K562 (cell line): Measurements from ENCODE around the gene ACER3. TPM values are rescaled to one million over a fixed set of nuclear protein-coding genes. Genes with fewer than 3 reads are reported as not detected.

Experiments used
- ATAC-seq: fragments of 200-7000 bp; cut with Tn5 transposase; 3 replicates; pipeline ENCODE4 v1.9.1; 2020; ENCODE audit warnings: moderate library complexity
- BruUV-seq: library from RNA; stranded (reverse); fragments of 400-500 nt; replicated peaks from 2 replicates; lab custom pipeline; 2021; lab: Mats Ljungman, UMichigan
- CTCF ChIA-PET: fragments of 300-600 bp; formaldehyde crosslinking; extraction: SDS; loops from one replicate; lab custom pipeline; 2021; ENCODE audit warnings: low intra/inter-chr PET ratio; lab: Yijun Ruan, JAX
- POLR2A ChIA-PET: fragments of 300-600, 350-650 bp; sonication (Branson Sonifier 250); formaldehyde crosslinking; extraction: SDS; loops from one replicate; lab custom pipeline; 2021; ENCODE audit warnings: antibody characterized with exemption, inconsistent platforms; lab: Yijun Ruan, JAX
- DNase-seq, 4 experiments: peaks; one replicate each; pipeline versions ENCODE4 v3.0.0 to v3.0.0-alpha.2; 2011 to 2018; ENCODE audit warnings: low spot score in 3 of 4, mixed read lengths in 3 of 4; ENCODE audit errors: extremely low read depth in 1 of 4
- FAIRE-seq: peaks from 2 replicates; lab custom pipeline; 2011; peaks lifted over from hg19 to GRCh38; lab: Jason Lieb, UNC
- H2AFZ ChIP-seq: 2 replicates; pipeline ENCODE4 v1.6.0; 2011; ENCODE audit warnings: low read depth, low read length, control low read depth, inconsistent platforms
- H3K27ac ChIP-seq: fragments of 200-600 bp; 3 replicates; pipeline ENCODE4 v1.8.0; 2011; ENCODE audit warnings: low read depth, mild to moderate bottlenecking, control low read depth, inconsistent platforms, low read length, moderate library complexity, mixed read lengths; ENCODE audit errors: extremely low read depth
- H3K27me3 ChIP-seq, 2 experiments: fragments of 300-600 bp in 1 of 2; 2 replicates in 1 of 2; 3 replicates in 1 of 2; pipeline versions ENCODE4 v1.6.0 to v1.8.0; 2011; ENCODE audit warnings: inconsistent platforms in 2 of 2, low read length in 2 of 2, mild to moderate bottlenecking in 1 of 2, mixed read lengths in 1 of 2, moderate library complexity in 1 of 2; ENCODE audit not compliant: control insufficient read depth in 2 of 2, insufficient read depth in 2 of 2
- H3K36me3 ChIP-seq: fragments of 300-600 bp; 3 replicates; pipeline ENCODE4 v1.8.0; 2011; ENCODE audit warnings: mild to moderate bottlenecking, low read length, inconsistent platforms; ENCODE audit not compliant: control insufficient read depth, insufficient read depth
- H3K4me1 ChIP-seq, 2 experiments: fragments of 200-600 bp in 1 of 2; replicated peaks in 1 of 2; 2 replicates in 1 of 2; 3 replicates in 1 of 2; pipeline versions ENCODE4 v1.5.1 to v1.8.0; 2011; ENCODE audit warnings: inconsistent platforms in 2 of 2, low read length in 2 of 2, mild to moderate bottlenecking in 1 of 2, mixed read lengths in 1 of 2, moderate library complexity in 1 of 2; ENCODE audit not compliant: control insufficient read depth in 2 of 2, insufficient read depth in 2 of 2
- H3K4me2 ChIP-seq: 2 replicates; pipeline ENCODE4 v1.6.1; 2011; ENCODE audit warnings: low read length, control low read depth, inconsistent platforms, mixed read lengths; ENCODE audit not compliant: insufficient read depth
- H3K4me3 ChIP-seq: fragments of 200-600 bp; sonication (generic), shearing (Covaris generic); 2 replicates; pipeline ENCODE4 v1.5.1; 2016; ENCODE audit warnings: control low read depth, inconsistent platforms
- H3K79me2 ChIP-seq: fragments of 200-600 bp; 3 replicates; pipeline ENCODE4 v1.8.0; 2011; ENCODE audit warnings: low read length, inconsistent platforms; ENCODE audit not compliant: control insufficient read depth, insufficient read depth
- H3K9ac ChIP-seq, 2 experiments: 2 replicates each; pipeline versions ENCODE4 v1.6.0 to v1.6.1; 2011; ENCODE audit warnings: low read depth in 2 of 2, low read length in 2 of 2, control low read depth in 1 of 2, inconsistent platforms in 1 of 2, mild to moderate bottlenecking in 1 of 2, mixed read lengths in 1 of 2; ENCODE audit not compliant: insufficient read depth in 1 of 2
- H3K9me1 ChIP-seq: one replicate; pipeline ENCODE4 v1.6.0; 2011; ENCODE audit warnings: inconsistent platforms, mild to moderate bottlenecking, low read length, moderate library complexity; ENCODE audit not compliant: control insufficient read depth, insufficient read depth
- H3K9me3 ChIP-seq: replicated peaks from 2 replicates; pipeline ENCODE4 v1.5.1; 2011; ENCODE audit warnings: low read depth, low read length, inconsistent platforms; ENCODE audit not compliant: control insufficient read depth, insufficient read depth
- H4K20me1 ChIP-seq: replicated peaks from 2 replicates; pipeline ENCODE4 v1.6.1; 2011; ENCODE audit warnings: low read length, inconsistent platforms, mixed read lengths; ENCODE audit not compliant: control insufficient read depth, insufficient read depth
- BCOR ChIP-seq: fragments of 450-650 bp; IDR thresholded peaks from 2 replicates; pipeline ENCODE4 v1.6.1; 2016
- CREM ChIP-seq: IDR thresholded peaks from 2 replicates; pipeline ENCODE4 v1.6.1; 2014; ENCODE audit warnings: antibody characterized with exemption, low read depth
- ESRRA ChIP-seq: fragments of 450-650 bp; IDR thresholded peaks from 2 replicates; pipeline ENCODE4 v1.6.1; 2014; ENCODE audit warnings: low read depth, mild to moderate bottlenecking, moderate library complexity, borderline replicate concordance
- ETV1 ChIP-seq: fragments of 450-650 bp; conservative IDR thresholded peaks from 2 replicates; pipeline ENCODE4 v1.6.1; 2016; ENCODE audit warnings: missing genetic modification characterization, control low read depth, low read depth, missing compliant biosample characterization
- FOSL1 ChIP-seq: fragments of 200-800 bp; sonication (Bioruptor generic); conservative IDR thresholded peaks from 2 replicates; pipeline ENCODE4 v1.6.1; 2016; ENCODE audit warnings: missing genetic modification characterization, missing compliant biosample characterization
- KDM1A ChIP-seq, 2 experiments: fragments of 450-650 bp; IDR thresholded peaks; 2 replicates each; pipeline ENCODE4 v1.6.1; 2016; ENCODE audit warnings: mild to moderate bottlenecking in 2 of 2
- MTA2 ChIP-seq: fragments of 450-650 bp; IDR thresholded peaks from 2 replicates; pipeline ENCODE4 v1.6.1; 2016; ENCODE audit warnings: low read depth
- RAD21 ChIP-seq, 2 experiments: fragments of 250-450 bp in 1 of 2; fragments of 450-650 bp in 1 of 2; sonication (Bioruptor Pico) in 1 of 2; formaldehyde crosslinking in 1 of 2; IDR thresholded peaks in 1 of 2; conservative IDR thresholded peaks in 1 of 2; 2 replicates each; pipeline versions ENCODE4 v1.4.0 to v1.8.0; 2020 to 2022; ENCODE audit warnings: mild to moderate bottlenecking in 2 of 2, moderate library complexity in 1 of 2
- RCOR1 ChIP-seq, 2 experiments: IDR thresholded peaks; 2 replicates each; pipeline ENCODE4 v1.6.1; 2012; ENCODE audit warnings: low read depth in 2 of 2, low read length in 2 of 2, borderline replicate concordance in 1 of 2, improper control_type of control experiment in 1 of 2
- SMARCA5 ChIP-seq: fragments of 450-650 bp; IDR thresholded peaks from 2 replicates; pipeline ENCODE4 v1.6.1; 2016
- SMARCE1 ChIP-seq: fragments of 450-650 bp; IDR thresholded peaks from 2 replicates; pipeline ENCODE4 v1.7.1; 2016; ENCODE audit warnings: mild to moderate bottlenecking
- TAL1 ChIP-seq: fragments of 450-650 bp; IDR thresholded peaks from 2 replicates; pipeline ENCODE4 v1.6.1; 2016; ENCODE audit warnings: mild to moderate bottlenecking
- YBX1 ChIP-seq: fragments of 450-650 bp; IDR thresholded peaks from 2 replicates; pipeline ENCODE4 v1.7.1; 2016; ENCODE audit warnings: mild to moderate bottlenecking
- ZNF431 ChIP-seq: sonication (generic); formaldehyde crosslinking; IDR thresholded peaks from 2 replicates; pipeline ENCODE4 v1.8.0; 2022; ENCODE audit warnings: mild to moderate bottlenecking, missing genetic modification reagents
- ZNF696 ChIP-seq: fragments of 250-450 bp; sonication (Bioruptor Pico); conservative IDR thresholded peaks from 2 replicates; pipeline ENCODE4 v1.4.0; 2020; ENCODE audit warnings: mild to moderate bottlenecking, moderate library complexity
- WGBS: fragments of 100-300 bp; shearing (Covaris generic); methylation state at CpG from one replicate; pipeline ENCODE4 v1.1.6; 2016; ENCODE audit warnings: low coverage, mixed read lengths; ENCODE audit not compliant: insufficient coverage; ENCODE audit errors: missing lambda C conversion rate; 5-methylcytosine and 5-hydroxymethylcytosine counted together
- in situ Hi-C: fragments of 300-500 bp; cut with MboI; formaldehyde crosslinking; loops from 4 replicates; pipeline ENCODE4 v1.15.0; 2018; ENCODE audit warnings: inconsistent platforms, mixed read lengths
- intact Hi-C: fragments of 100-400 bp; cut with micrococcal nuclease; formaldehyde crosslinking; loops from 2 replicates; pipeline ENCODE4 v1.14.2; 2022
- polyA plus RNA-seq, 8 experiments: library from polyadenylated mRNA; depleted of rRNA in 4 of 8; stranded (reverse) in 5 of 8; unstranded in 3 of 8; fragments of >200 nt; fragmentation: Nextera tagmentation in 2 of 8; fragmentation: Illumina TruSeq in 1 of 8; extraction: Ambion mirVana in 2 of 8; extraction: Trizol in 1 of 8; gene quantifications; 2 replicates each; pipeline versions ENCODE4 v1.2.1 to v1.2.3, GENCODE V29; 2011 to 2014; ENCODE audit warnings: inconsistent platforms in 1 of 8, missing spikeins in 1 of 8
- total RNA-seq, 7 experiments: library from RNA; depleted of rRNA in 6 of 7; stranded (reverse); fragments of >200 nt in 6 of 7; fragmentation: Illumina TruSeq in 2 of 7; extraction: Trizol in 2 of 7; gene quantifications; 2 replicates each; pipeline versions ENCODE4 v1.2.1 to v1.2.3, GENCODE V29; 2011 to 2021; ENCODE audit warnings: low replicate concordance in 1 of 7
- TF ChIP-seq, protein P1 (sequence below): fragments of 450-650 bp; IDR thresholded peaks from 2 replicates; pipeline ENCODE4 v1.6.1; 2017; ENCODE audit warnings: mild to moderate bottlenecking, moderate library complexity
- TF ChIP-seq, protein P2 (sequence below): sonication (generic); formaldehyde crosslinking; IDR thresholded peaks from 2 replicates; pipeline ENCODE4 v1.8.0; 2023; ENCODE audit warnings: mild to moderate bottlenecking, missing genetic modification reagents
- TF ChIP-seq, protein P3 (sequence below): fragments of 450-650 bp; conservative IDR thresholded peaks from 2 replicates; pipeline ENCODE4 v1.6.1; 2016; ENCODE audit warnings: missing genetic modification characterization, low read depth, mild to moderate bottlenecking, control low read depth, missing compliant biosample characterization

The ACER3 gene
- total and polyA plus RNA-seq, 9 of the 15 experiments (the other 6 are each of a cell fraction or from before 2014, with no cell fraction given) = 2.0 to 23.8 (median 9.5) TPM

DNA sequence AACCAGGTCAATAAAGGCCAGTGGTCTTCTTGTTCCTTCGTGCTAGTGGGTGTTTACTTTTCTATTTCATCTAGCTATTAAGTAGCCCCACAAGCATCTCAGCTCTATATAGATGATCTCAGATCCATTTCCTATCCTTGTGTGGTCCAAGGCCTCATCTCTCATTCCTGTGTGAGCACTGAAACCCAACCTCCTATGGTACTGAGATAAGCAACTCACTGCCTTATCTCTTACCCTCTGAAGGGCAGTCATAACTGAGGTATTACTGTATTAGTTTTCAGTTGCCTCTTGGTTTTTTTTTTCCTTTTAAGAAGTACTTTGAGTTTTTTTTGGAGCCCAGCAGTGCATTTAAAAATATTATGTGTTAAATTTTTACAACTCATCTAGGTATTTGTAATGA is 28.3 kb downstream of the ACER3 start:
- DNase-seq = peak; percentile 24 to 67 (median 36)
- H3K27me3 ChIP-seq = no peaks in the 10 kb centered on the region
- no TSS peak for BruUV-seq
- H4K20me1 ChIP-seq = no peaks in the 10 kb centered on the region
- intact Hi-C loops (no loop called here), in situ Hi-C loops (no loop called here)
- no peak overlapping the region; the same call in 2 of the 3 replicates for H3K27ac ChIP-seq
- H3K4me1 ChIP-seq = peaks cover 17 to 40% of the 10 kb centered on the region in 2 experiments
- peak; percentile 75 for ATAC-seq
- no peaks in the 10 kb centered on the region for H3K36me3 ChIP-seq
- no peak overlapping the region for H3K4me3 ChIP-seq
- H3K79me2 ChIP-seq = peaks cover 11% of the 10 kb centered on the region; the same call in 1 of the 3 replicates
- H3K9ac ChIP-seq = no peak overlapping the region
- WGBS = 0% methylated on average over 1 of the region's 1 CpG
- no peak overlapping the region for H3K4me2 ChIP-seq
- ChIA-PET POLR2A (interaction anchor here (0.6 to 0.9 kb wide), 3 partner anchors 8 to 64 kb away, joined by 3 read pairs; no protein-coding TSS in a partner anchor), CTCF (no interaction called here)
- H3K9me3 ChIP-seq = no peaks in the 10 kb centered on the region
- FAIRE-seq = peak; percentile 74
- H3K9me1 ChIP-seq = no peaks in the 10 kb centered on the region
- H2AFZ ChIP-seq = no peak overlapping the region
- peak in 1 of 2 experiments; percentile 74; a peak in 1 of 4 replicates for TF ChIP-seq RCOR1 (IDR thresholded peaks at IDR 0.05; ENCODE audit: borderline replicate concordance in 1 of 2, low read depth in 2 of 2, low read length in 2 of 2)
- no peak for TF ChIP-seq BCOR
- peak; percentile 19; the same call in 1 of the 2 replicates for TF ChIP-seq MTA2
- TF ChIP-seq, protein P1, sequence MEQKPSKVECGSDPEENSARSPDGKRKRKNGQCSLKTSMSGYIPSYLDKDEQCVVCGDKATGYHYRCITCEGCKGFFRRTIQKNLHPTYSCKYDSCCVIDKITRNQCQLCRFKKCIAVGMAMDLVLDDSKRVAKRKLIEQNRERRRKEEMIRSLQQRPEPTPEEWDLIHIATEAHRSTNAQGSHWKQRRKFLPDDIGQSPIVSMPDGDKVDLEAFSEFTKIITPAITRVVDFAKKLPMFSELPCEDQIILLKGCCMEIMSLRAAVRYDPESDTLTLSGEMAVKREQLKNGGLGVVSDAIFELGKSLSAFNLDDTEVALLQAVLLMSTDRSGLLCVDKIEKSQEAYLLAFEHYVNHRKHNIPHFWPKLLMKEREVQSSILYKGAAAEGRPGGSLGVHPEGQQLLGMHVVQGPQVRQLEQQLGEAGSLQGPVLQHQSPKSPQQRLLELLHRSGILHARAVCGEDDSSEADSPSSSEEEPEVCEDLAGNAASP = no peak
- TF ChIP-seq ETV1 (tag) = no peak
- TF ChIP-seq, protein P2, sequence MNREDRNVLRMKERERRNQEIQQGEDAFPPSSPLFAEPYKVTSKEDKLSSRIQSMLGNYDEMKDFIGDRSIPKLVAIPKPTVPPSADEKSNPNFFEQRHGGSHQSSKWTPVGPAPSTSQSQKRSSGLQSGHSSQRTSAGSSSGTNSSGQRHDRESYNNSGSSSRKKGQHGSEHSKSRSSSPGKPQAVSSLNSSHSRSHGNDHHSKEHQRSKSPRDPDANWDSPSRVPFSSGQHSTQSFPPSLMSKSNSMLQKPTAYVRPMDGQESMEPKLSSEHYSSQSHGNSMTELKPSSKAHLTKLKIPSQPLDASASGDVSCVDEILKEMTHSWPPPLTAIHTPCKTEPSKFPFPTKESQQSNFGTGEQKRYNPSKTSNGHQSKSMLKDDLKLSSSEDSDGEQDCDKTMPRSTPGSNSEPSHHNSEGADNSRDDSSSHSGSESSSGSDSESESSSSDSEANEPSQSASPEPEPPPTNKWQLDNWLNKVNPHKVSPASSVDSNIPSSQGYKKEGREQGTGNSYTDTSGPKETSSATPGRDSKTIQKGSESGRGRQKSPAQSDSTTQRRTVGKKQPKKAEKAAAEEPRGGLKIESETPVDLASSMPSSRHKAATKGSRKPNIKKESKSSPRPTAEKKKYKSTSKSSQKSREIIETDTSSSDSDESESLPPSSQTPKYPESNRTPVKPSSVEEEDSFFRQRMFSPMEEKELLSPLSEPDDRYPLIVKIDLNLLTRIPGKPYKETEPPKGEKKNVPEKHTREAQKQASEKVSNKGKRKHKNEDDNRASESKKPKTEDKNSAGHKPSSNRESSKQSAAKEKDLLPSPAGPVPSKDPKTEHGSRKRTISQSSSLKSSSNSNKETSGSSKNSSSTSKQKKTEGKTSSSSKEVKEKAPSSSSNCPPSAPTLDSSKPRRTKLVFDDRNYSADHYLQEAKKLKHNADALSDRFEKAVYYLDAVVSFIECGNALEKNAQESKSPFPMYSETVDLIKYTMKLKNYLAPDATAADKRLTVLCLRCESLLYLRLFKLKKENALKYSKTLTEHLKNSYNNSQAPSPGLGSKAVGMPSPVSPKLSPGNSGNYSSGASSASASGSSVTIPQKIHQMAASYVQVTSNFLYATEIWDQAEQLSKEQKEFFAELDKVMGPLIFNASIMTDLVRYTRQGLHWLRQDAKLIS = no peak
- TF ChIP-seq ESRRA = peak; percentile 36; the same call in 1 of the 2 replicates
- TF ChIP-seq, protein P3, sequence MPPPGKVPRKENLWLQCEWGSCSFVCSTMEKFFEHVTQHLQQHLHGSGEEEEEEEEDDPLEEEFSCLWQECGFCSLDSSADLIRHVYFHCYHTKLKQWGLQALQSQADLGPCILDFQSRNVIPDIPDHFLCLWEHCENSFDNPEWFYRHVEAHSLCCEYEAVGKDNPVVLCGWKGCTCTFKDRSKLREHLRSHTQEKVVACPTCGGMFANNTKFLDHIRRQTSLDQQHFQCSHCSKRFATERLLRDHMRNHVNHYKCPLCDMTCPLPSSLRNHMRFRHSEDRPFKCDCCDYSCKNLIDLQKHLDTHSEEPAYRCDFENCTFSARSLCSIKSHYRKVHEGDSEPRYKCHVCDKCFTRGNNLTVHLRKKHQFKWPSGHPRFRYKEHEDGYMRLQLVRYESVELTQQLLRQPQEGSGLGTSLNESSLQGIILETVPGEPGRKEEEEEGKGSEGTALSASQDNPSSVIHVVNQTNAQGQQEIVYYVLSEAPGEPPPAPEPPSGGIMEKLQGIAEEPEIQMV (tag) = no peak
- no peak for TF ChIP-seq ZNF431 (CRISPR knock-in tag)
- no peak for TF ChIP-seq SMARCA5
- peak; percentile 64 for TF ChIP-seq FOSL1
- TF ChIP-seq YBX1 = no peak
- TF ChIP-seq TAL1 = peak; percentile 56; the same call in 1 of the 2 replicates
- TF ChIP-seq ZNF696 (CRISPR knock-in tag) = no peak
- TF ChIP-seq RAD21 (CRISPR knock-in tag; conservative IDR thresholded peaks at IDR 0.05 in 1 of 2, IDR thresholded peaks at IDR 0.05 in 1 of 2) = no peak
- TF ChIP-seq SMARCE1 = peak; percentile 71; the same call in 1 of the 2 replicates
- 0 out of 2 replicates have a peak, but pooled peaks have one; percentile 22 for TF ChIP-seq CREM
- peak in 1 of 2 experiments; percentile 25; a peak in 1 of 4 replicates for TF ChIP-seq KDM1A (IDR thresholded peaks at IDR 0.05)
